SKM-1 (cell line): ENCODE measurements around the gene BLM.
"Not testable (repeated sequence)": the region's sequence is repeated elsewhere in the genome, so short reads cannot be mapped to it uniquely, and the experiment has no call there.

ENCODE experiments used
- DNase-seq: peaks from one replicate; lab custom pipeline; 2025; ENCODE audit not compliant: unreplicated experiment; lab: John Stamatoyannopoulos, UW

BLM gene

GRCh38 chr15:90730290-90730689 is 13.1 kb downstream of the BLM start:
- DNase-seq = no peak

- DNase-seq = no peak
Measured at GRCh38 chr15:90735923-90736322, 18.8 kb downstream of the BLM start.

- not testable (repeated sequence) for DNase-seq
Measured at GRCh38 chr15:90740545-90740944, 23.4 kb downstream of the BLM start.

- no peak for DNase-seq
Measured at GRCh38 chr15:90742087-90742486, 24.9 kb downstream of the BLM start.

- DNase-seq = no peak
Measured at GRCh38 chr15:90743407-90743806, 26.3 kb downstream of the BLM start.

GRCh38 chr15:90744759-90745402 is 27.7 kb downstream of the BLM start:
- no peak for DNase-seq

GRCh38 chr15:90749754-90750153 is 32.6 kb downstream of the BLM start:
- DNase-seq = no peak

- no peak for DNase-seq
Measured at GRCh38 chr15:90750186-90750585, 33.0 kb downstream of the BLM start.

GRCh38 chr15:90751300-90751825 is 34.2 kb downstream of the BLM start:
- no peak for DNase-seq

- DNase-seq = no peak
Measured at GRCh38 chr15:90756916-90757315, 39.8 kb downstream of the BLM start.

GRCh38 chr15:90757461-90757860 is 40.3 kb downstream of the BLM start:
- DNase-seq = no peak

- no peak for DNase-seq
Measured at GRCh38 chr15:90760661-90761232, 43.6 kb downstream of the BLM start.

GRCh38 chr15:90761629-90762028 is 44.5 kb downstream of the BLM start:
- DNase-seq = no peak

GRCh38 chr15:90762109-90762508 is 45.0 kb downstream of the BLM start:
- peak; percentile 59 for DNase-seq

- DNase-seq = no peak
Measured at GRCh38 chr15:90763366-90764099, 46.4 kb downstream of the BLM start.

GRCh38 chr15:90765531-90765930 is 48.4 kb downstream of the BLM start:
- DNase-seq = no peak

GRCh38 chr15:90765966-90766365 is 48.8 kb downstream of the BLM start:
- no peak for DNase-seq

- DNase-seq = no peak
Measured at GRCh38 chr15:90769375-90769774, 52.2 kb downstream of the BLM start.

- DNase-seq = no peak
Measured at GRCh38 chr15:90773485-90773884, 56.3 kb downstream of the BLM start.

- DNase-seq = no peak
Measured at GRCh38 chr15:90774731-90775514, 57.8 kb downstream of the BLM start.

- peak; percentile 52 for DNase-seq
Measured at GRCh38 chr15:90780916-90781315, 63.8 kb downstream of the BLM start.
